Activated T-cell treated with anti-CD3 and anti-CD28 coated beads for 4 hours (primary cell): ENCODE data around the gene OR56A4.
"Not testable (repeated sequence)": the region's sequence is repeated elsewhere in the genome, so short reads cannot be mapped to it uniquely, and the experiment has no call there.

Experiments used
- DNase-seq: peaks from one replicate; pipeline ENCODE4 v3.0.0-alpha.2; 2020

The OR56A4 gene

GRCh38 chr11:6006846-6007245, at the start of gene OR56A4:
OR56A4 (minus strand) TSS chr11:6006946; CDS start chr11:6002992, 3,954 bp downstream.
- DNase-seq: no peak

DNA sequence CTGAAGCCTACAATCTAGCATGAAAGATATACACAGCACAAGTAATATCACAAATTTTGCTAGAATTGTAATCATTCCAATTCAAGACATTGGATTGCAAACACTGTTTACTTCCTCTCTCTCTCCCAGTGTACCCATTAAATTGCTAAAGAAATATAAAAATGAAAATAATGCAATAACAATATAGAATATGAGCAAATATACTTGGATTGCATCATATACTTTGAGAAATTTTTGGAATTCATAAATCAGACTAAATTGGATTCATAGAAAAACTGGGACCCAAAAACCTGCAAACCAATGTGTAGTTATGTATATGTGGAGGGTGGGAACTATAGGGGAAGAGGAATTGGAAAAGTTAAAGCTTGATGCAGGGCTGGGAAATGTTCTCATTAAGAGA, 48.8 kb upstream of the OR56A4 start:
- DNase-seq: no peak

GRCh38 chr11:6052374-6052773, 45.6 kb upstream of the OR56A4 start:
- no peak for DNase-seq

GRCh38 chr11:6040874-6041273, 34.1 kb upstream of the OR56A4 start:
- no peak for DNase-seq

- DNase-seq: no peak
These were observed 24.1 kb upstream of the OR56A4 start, which contains the start of gene OR56A1 for GRCh38 chr11:6030708-6031405. OR56A1 (minus strand) TSS chr11:6030758; CDS start chr11:6027692, 3,066 bp downstream.

- DNase-seq: no peak
These were observed 20.8 kb upstream of the OR56A4 start for GRCh38 chr11:6027501-6027900.

DNA sequence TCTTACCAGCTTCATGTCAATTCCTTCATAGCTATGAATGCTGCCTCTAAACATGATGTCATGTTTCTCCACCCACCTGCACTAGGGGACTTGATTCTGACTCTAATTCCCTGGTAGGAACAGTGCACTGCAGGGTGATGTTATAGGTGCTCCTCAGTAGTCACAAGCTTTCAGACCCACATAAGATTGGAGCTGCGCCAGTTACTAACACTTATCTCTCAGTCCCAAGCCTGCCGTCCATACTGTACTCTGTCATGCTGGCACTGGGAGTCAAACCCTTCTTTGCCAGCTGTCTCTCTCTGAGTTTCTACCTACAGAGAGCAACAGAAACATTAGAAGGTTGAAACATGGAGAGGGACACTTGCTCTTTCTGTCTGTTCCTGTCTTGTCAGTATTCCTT, 18.3 kb upstream of the OR56A4 start:
- DNase-seq: no peak

DNA sequence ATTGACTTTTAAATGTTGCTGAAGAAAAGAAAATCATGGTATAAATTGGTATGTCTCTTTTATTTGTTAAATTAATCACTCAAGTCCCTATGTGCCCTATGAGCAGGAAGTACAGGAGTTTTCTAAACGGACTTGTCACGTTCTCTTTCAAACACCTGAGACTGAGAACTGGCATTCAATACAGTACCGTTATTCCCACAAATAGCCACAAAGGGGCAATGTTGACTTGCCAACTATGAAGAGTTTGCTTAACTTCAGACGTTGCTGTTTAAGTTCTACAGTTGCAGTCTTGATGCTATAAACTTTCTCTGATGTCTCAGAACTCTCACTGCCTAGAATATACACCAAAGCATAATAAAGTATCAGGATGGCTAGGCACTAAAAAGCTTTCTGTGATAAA, 16.2 kb upstream of the OR56A4 start:
- DNase-seq: no peak

GRCh38 chr11:6013042-6013441, 6.3 kb upstream of the OR56A4 start:
- DNase-seq: no peak

- DNase-seq: no peak
These were observed 5.4 kb upstream of the OR56A4 start for GRCh38 chr11:6012035-6012668.

GRCh38 chr11:6006395-6006794, 351 bp downstream of the OR56A4 start:
- DNase-seq: no peak

DNA sequence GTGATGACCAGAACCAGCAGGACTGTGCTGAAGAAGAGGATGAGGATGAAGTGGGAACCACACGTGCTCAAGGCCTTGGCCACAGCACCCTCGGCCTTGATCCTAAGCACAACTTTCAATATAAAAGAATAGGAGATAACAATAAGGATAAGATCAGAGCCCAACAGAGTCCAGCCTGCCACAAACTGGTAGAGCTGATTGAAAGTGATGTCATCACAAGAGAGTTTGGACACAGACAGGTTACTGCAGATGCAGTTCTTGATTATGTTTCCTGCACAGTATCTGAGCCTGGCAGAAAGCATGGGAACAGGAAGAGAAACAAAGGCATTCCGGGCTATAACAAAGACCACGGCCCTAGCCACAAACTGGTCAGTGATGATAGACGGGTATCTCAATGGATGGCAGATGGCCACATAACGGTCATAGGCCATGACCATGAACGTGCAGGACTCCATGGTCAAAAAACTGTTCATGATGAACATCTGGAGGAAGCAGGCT, 4.5 kb downstream of the OR56A4 start:
- no peak for DNase-seq

DNA sequence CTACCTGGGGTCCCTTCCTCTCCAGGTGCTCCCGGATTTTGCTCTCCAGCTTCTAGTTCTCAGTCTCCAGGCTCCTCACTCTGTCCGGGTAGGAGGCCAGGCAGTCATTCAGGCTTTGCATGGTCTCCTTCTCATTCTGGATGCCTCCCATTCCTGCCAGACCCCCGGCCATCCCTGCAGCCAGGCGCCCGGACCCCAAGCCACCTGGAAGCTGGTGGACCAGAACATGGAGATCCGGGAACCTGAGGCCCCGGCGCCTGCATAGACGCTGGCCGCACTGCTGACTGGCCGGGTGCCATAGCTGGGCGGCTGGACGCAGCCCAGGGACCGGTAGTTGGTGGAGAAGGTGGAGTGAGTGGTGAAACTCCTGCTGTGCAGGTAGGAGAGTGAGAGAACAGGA, 12.0 kb downstream of the OR56A4 start:
- no peak for DNase-seq

- DNase-seq: no peak
These were observed 14.0 kb downstream of the OR56A4 start for GRCh38 chr11:5992604-5993251.

GRCh38 chr11:5992150-5992549, 14.6 kb downstream of the OR56A4 start:
- no peak for DNase-seq

DNA sequence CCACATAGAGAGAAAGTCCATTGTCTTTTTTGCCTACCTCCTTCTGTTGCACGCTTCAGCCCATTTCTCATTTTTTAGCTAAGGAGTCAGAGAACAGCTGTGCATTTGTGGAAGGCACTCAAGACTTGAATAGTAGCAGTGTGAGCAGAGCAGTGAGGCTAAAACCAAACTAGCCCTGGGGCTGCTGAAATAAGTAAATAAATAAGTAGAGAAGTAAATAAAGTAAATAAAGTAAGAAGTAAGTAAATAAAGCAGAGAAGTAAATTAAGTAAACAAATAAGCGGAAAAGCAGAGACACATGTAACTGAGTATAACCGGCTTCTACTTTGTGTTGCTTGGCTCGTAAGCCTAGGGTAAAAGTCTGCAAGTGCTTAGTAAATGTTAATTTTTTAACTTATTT, 17.5 kb downstream of the OR56A4 start:
- DNase-seq: no peak

GRCh38 chr11:5986885-5987284, 19.9 kb downstream of the OR56A4 start, which contains the start of gene OR52L1:
OR52L1 (minus strand) TSS chr11:5986985; CDS start chr11:5986930, 55 bp downstream.
- DNase-seq: no peak

DNA sequence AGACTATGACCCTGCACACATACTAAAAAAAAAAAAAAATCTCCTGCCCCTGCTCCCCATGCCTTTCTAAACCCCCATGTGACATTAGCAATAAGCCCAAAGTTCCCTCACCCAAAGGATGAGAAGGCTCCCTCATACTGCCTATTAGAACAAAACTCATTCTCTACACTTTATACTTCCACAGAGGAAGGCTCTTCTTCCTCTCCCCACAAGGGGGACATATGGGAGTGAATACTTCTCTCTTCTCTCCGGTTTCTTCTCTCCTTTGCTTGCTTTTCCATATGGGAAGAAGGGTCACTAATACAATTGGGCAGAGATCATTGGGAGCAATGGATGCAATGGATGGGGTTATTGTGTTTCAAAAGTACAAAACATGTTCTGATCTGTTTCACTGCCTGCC, 23.3 kb downstream of the OR56A4 start:
- no peak for DNase-seq

DNA sequence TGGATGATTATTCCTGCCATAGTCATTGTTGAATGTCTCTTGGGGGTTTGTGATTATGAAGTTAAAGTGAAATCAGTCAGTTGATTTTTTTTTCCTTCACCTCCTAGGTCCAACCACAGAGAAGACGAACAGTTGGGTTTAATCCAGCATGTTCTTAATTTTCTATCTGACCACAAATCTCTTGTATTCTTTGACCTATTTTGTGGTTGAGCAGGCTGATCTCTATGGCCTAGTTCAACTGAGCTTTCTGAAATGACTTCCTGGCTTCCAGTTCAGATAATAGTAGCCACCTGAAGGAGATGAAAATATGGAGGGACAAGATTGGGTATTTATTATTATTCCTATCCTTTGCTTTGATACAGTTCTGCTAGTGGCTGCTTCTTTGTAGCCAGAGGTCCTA, 33.2 kb downstream of the OR56A4 start:
- no peak for DNase-seq

DNA sequence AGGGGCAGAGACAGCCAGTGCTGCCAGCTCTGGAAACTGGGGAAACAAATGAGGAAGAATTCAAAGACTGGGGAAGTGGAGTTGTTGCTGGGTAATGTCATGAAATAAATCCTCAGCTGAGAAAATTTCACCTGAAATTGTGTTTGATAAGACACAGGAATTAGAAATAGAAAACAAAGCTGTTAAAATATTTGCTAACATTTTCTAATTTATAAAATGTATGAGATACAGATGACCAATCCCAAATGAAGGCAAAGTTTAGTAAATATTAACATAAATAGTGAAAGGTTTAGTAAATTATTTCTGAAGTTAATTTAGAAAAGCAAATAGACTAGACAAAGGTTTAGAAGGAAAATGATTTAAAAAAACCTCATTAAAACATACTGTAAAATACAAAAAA, 38.4 kb downstream of the OR56A4 start, which contains the start of gene OR56A5:
Gene OR56A5 (minus strand): TSS at position 101 of the 400 bp plus-strand sequence. CDS start 0 bp downstream, at position 101.
- no peak for DNase-seq

DNA sequence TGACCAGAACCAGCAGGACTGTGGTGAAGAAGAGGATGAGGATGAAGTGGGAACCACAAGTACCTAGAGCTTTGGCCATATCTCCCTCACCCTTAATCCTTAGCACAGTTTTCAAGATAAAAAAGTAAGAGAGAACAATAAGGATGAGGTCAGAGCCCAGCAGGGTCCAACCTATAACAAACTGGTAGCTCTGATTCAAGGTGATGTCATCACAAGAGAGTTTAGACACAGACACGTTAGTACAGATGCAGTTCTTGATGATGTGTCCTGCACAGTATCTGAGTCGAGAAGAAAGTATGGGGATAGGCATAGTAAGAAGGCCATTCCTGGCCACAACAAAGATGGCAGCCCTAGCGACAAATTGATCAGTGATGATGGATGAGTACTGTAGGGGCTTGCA, 39.0 kb downstream of the OR56A4 start:
- DNase-seq: no peak

GRCh38 chr11:5966958-5967357, 39.8 kb downstream of the OR56A4 start:
- DNase-seq: no peak

GRCh38 chr11:5960704-5961320, 45.9 kb downstream of the OR56A4 start:
- not testable (repeated sequence) for DNase-seq
